ENCODE results near the gene SHISA4.
A peak's percentile ranks its signal among the peaks of the same experiment; 100 is the strongest.
"Not testable (repeated sequence)": the region's sequence is repeated elsewhere in the genome, so short reads cannot be mapped to it uniquely, and the experiment has no call there.

Gene SHISA4

GRCh38 chr1:201888282-201889089 is at the start of gene SHISA4:
SHISA4 (plus strand) TSS chr1:201888898; CDS start chr1:201888995, 97 bp downstream.
- peak; percentile 3 to 5 for DNase-seq

- DNase-seq, result not testable (repeated sequence)
Measured at GRCh38 chr1:201839089-201839488, 49.6 kb upstream of the SHISA4 start.

DNA sequence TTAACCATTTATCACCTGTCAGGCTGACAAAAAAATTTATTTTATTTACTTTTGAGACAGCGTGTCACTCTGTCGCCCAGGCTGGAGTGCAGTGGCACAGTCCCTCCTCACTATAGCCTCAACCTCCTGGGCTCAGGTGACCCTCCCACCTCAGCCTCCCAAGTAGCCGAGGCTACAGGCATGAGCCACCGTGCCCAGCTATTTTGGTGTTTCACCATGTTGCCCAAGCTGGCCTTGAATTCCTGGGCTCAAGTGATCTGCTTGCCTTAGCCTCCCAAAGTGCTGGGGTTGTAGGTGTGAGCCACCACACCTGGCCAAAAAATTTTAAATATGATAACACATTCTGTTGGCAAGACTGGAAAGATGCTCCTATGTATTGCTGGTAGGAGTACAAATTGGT is 48.6 kb upstream of the SHISA4 start:
- no peak for DNase-seq

DNA sequence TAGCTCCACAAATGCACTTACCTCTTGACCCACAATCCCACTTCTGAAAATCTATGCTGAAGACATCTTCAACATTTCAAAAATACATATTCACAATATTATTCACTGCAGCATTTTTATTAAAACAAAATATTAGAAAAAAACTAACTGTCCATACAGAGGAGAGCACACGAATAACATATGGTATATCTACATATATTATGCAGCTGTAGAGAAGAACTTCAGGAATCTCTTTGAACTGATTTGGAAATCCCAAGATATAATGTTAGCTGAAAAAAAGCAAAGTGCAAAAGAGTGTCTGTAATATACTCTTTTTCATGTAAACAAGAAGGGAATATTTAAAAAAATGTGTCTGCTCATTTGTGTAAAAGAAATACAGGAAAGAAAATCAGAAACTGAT is 48.2 kb upstream of the SHISA4 start:
- no peak for DNase-seq

DNA sequence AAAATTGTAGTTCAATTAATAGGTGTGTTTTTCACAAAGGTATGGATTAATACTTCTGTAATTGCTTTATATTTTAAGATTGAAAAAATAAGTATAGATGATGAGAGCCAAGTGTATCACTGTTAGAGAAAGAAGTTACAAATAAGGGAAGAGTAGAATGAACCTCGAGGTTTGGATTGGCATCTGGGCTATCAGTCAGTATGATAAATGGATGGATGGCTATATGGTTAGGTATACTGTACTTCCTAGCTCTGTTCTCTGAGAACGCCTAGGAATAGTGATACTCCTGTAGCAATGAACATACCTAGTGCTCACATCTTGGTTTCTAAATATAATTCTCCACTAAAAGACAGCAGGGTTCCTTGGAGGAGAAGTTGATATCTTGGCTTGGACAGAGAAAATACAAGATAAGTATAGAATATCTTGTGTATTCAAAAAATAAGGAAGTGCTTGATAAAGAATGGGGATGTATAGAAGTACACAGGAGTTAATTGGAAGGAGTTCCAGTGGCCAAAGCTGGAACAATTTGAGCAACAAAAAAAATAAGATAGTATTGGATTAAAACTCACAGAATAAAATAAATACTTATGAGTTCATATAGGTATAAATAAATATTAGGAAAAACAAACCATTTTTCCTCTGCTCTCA is 47.3 kb upstream of the SHISA4 start:
- no peak for DNase-seq

DNA sequence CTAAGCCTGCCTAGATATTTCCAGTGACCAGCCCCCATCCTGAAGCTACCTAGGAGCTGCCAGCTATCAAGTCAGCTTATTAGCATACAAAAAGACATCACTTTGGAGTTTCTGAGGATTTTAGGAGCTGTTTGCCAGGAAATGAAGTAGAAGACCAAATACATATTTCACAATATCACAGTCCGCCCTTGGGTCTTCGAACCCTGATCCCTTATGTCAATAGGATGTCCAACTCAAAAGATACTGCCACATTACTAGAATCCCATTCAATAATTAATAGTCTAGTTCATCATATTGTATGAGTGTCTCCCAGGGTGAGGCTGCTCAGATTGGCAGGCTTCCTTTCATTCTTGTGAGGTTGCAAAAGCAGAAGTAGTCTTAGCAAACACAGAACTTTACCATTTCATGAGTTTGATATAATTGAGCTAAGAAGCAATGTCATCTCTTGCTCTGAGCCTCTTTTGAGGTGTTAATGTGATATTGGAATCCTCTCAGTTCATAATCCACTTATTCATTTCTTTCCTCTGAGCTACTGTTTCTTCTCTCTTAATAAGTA is 46.1 kb upstream of the SHISA4 start:
- DNase-seq, result no peak

DNA sequence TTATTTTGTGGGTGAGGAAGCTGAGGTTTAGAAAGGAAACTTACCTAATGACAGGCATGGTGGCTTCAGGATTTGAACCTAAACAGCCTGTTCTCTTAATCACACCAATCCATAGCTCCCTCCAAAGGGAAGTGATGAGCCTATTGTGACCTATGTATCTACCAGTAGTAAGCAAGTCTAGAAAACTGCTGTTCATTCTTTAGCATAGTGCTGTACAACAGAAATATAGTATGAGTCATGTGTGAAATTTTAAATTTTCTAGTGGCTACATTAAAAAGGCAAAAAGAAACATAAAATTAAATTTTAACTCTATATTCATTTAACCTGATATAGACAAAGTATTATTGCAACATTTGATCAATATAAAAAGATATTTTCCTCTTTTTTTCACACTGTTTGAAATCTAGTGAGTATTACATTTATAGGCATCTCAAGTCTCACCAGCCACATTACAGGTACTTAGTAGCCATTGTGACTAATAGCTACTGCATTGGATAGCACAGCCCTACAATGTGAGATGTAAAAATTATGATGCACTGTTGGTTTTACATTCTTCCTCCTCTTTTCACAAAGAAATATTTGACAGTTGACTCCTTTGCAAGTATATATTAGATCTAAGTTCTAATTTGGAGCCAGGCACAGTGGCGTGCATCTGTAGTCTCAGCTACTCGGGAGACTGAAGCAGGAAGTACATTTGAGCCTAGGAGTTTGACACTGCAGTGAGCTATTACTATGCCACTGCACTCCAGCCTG is 43.2 kb upstream of the SHISA4 start:
- DNase-seq, result no peak

- no peak for DNase-seq
Measured at GRCh38 chr1:201847150-201847549, 41.5 kb upstream of the SHISA4 start.

GRCh38 chr1:201848230-201848629 is 40.5 kb upstream of the SHISA4 start:
- no peak for DNase-seq

DNA sequence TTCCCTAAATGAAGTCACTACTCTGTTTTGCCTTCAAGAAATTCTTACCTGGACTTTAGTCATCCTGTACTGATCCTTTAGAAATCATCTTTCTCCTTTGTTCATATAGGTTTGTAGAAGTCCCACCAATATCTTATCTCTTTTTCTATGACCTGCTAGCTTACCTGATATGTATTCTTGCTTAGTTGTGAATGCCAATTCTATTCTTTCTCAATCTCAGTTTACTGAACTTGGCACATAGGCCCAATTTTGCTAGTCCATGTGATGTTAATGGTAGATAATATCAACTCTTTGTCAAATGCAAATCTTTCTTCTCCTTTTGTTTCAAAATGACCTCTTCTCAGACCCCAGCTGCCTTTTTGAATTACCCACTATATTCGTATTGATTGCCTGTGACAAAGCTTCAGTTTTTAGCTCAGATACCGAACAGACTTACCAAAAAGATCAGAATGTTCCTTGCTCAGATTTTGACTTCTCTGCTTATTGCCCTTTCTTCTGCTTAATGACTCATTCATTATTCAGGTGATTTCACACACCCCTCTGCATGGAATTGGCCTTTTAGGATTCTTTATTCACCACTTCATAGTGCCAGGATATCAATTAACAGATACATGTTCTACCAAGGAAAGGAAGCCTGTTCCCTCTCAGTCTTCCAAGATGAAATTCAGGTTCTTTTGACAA is 39.2 kb upstream of the SHISA4 start:
- DNase-seq, result no peak

GRCh38 chr1:201850053-201850397 is 38.7 kb upstream of the SHISA4 start:
- DNase-seq, result no peak

- DNase-seq, result no peak
Measured at GRCh38 chr1:201851949-201852348, 36.7 kb upstream of the SHISA4 start.

GRCh38 chr1:201856722-201857121 is 32.0 kb upstream of the SHISA4 start:
- not testable (repeated sequence) for DNase-seq

GRCh38 chr1:201859424-201859823 is 29.3 kb upstream of the SHISA4 start:
- no peak for DNase-seq

- DNase-seq, result no peak
Measured at GRCh38 chr1:201861448-201861847, 27.2 kb upstream of the SHISA4 start.

- no peak for DNase-seq
Measured at GRCh38 chr1:201870397-201870796, 18.3 kb upstream of the SHISA4 start.

DNA sequence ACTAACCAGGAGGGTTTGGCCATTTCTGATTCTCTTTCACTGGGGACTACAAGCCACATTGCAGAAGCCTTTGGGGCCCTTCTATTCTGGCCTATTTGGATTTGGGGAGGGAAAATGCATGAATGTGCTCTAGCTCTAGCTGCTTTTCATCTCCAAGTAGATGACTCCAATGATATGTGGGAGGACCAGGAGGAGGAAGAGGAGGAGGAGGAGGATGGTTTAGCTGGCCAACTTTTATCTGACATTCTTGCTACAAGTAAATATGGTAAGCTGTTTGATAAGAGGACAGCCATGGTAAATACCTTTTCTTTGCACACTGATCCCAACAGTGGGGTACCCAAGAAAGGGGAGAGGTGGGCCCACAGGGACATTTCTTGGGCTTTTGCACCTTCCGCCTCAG is 14.0 kb upstream of the SHISA4 start:
- no peak for DNase-seq

DNA sequence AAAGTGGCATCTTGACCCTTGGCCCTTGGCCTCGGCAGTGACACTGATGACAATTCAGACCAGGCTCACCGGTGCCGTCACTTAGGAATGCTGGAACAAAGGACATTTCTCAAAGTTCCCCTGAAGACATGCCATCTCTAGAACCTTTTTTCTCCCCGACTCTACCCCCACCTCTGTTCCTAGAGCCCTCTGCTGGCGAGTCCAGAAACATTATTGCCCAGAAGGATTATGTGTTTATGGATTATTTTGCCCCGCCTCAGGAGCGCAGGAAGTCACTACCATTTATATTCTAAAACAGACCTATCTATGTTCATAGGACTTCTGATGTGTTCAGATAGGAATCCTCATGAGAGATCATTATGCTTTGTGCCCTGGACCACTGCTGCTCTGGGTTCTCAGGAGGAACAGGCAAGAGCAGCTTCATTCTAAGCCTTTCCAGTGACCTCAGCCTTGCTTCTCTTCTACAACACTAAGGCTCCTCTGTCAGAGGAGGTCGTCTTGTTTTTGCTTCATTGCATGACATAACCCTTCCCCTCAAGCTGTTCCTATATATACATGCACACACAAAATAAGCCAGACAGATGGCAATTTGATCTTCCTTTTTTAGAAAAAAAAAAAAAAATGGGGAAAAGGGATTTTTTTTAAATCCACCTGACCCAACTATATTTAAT is 12.4 kb upstream of the SHISA4 start:
- no peak for DNase-seq

- no peak for DNase-seq
Measured at GRCh38 chr1:201877877-201878401, 10.8 kb upstream of the SHISA4 start.

- DNase-seq, result no peak
Measured at GRCh38 chr1:201880928-201881571, 7.6 kb upstream of the SHISA4 start.

GRCh38 chr1:201881617-201882016 is 7.1 kb upstream of the SHISA4 start:
- DNase-seq, result no peak

Measured in activated CD4-positive, alpha-beta T cell treated with anti-CD3 and anti-CD28 coated beads, Interleukin-2, amount 50 U/mL, for 4 hours (primary cell).